Ishikawa (cell line): ENCODE measurements around the gene RNF181.

ENCODE experiments used
- CEBPB ChIP-seq: IDR thresholded peaks from 2 replicates; pipeline ENCODE4 v1.6.1; 2012
- CREB1 ChIP-seq: IDR thresholded peaks from 2 replicates; pipeline ENCODE4 v1.6.1; 2012; ENCODE audit warnings: low read depth
- EGR1 ChIP-seq: IDR thresholded peaks from 2 replicates; pipeline ENCODE4 v1.6.1; 2012
- EP300 ChIP-seq: IDR thresholded peaks from 2 replicates; pipeline ENCODE4 v1.6.1; 2012; ENCODE audit warnings: borderline replicate concordance
- FOXM1 ChIP-seq: IDR thresholded peaks from 2 replicates; pipeline ENCODE4 v1.6.1; 2012; ENCODE audit warnings: low read depth, borderline replicate concordance
- MAX ChIP-seq: IDR thresholded peaks from 2 replicates; pipeline ENCODE4 v1.6.1; 2012
- NFIC ChIP-seq: IDR thresholded peaks from 2 replicates; pipeline ENCODE4 v1.6.1; 2012
- RAD21 ChIP-seq: IDR thresholded peaks from 2 replicates; pipeline ENCODE4 v1.6.1; 2012; ENCODE audit warnings: low read depth
- REST ChIP-seq: IDR thresholded peaks from 2 replicates; pipeline ENCODE4 v1.6.1; 2012; ENCODE audit warnings: low read depth, mild to moderate bottlenecking
- TAF1 ChIP-seq: IDR thresholded peaks from 2 replicates; pipeline ENCODE4 v1.6.1; 2012; ENCODE audit warnings: low read depth, mild to moderate bottlenecking
- TCF12 ChIP-seq: IDR thresholded peaks from 2 replicates; pipeline ENCODE4 v1.6.1; 2012; ENCODE audit warnings: low read depth
- TEAD4 ChIP-seq: IDR thresholded peaks from 2 replicates; pipeline ENCODE4 v1.6.1; 2012
- USF1 ChIP-seq: IDR thresholded peaks from 2 replicates; pipeline ENCODE4 v1.6.1; 2012
- YY1 ChIP-seq: IDR thresholded peaks from 2 replicates; pipeline ENCODE4 v1.6.1; 2012; ENCODE audit warnings: low read depth
- ZBTB7A ChIP-seq: IDR thresholded peaks from 2 replicates; pipeline ENCODE4 v1.6.1; 2012; ENCODE audit warnings: low read depth

The RNF181 gene

DNA sequence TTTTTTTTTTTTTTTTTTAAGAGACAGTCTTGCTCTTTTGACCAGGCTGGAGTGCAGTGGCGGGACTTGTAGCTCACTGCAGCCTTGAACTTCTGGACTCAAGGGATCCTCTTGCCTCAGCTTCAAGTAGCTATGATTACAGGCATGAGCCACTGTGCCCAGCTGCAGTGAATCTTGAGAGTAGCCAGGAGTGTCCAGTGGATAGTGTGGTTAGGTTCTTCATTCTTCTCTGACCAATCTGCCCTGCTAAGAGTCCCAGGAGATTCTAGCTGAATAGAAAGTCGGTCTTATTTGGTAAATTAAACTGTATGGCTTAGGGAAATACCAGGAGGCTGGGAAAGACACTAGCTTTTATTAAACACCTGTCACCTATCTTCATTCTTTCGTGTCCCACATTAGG lies 35.8 kb downstream of the RNF181 start:
- no peak for TF ChIP-seq ZBTB7A
- no peak for TF ChIP-seq RAD21
- TF ChIP-seq YY1, result no peak
- no peak for TF ChIP-seq EP300
- no peak for TF ChIP-seq USF1
- no peak for TF ChIP-seq NFIC
- TF ChIP-seq REST, result no peak
- TF ChIP-seq CREB1, result no peak
- no peak for TF ChIP-seq MAX
- TF ChIP-seq EGR1, result no peak
- no peak for TF ChIP-seq TCF12
- TF ChIP-seq TEAD4, result no peak

DNA sequence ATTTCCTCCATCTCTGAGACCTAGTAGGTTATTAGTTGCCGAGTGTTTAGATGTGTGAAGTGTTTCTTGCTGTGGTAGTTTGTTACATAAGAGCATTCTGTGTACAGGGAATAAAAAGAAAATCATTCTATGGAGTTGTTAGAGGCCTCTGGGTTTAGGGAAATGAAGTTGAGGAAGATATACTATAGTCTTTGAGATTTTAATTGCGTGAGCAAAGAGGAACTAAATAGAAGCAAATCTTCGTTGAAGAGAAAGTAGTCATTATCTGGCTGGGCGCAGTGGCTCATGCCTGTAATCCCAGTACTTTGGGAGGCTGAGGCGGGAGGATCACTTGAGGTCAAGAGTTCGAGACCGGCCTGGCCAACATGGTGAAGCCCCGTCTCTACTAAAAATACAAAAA lies 39.5 kb downstream of the RNF181 start:
- no peak for TF ChIP-seq ZBTB7A

GRCh38 chr2:85635636-85636035 lies 40.1 kb downstream of the RNF181 start:
- TF ChIP-seq RAD21 (no peak), TAF1 (no peak), EGR1 (no peak), TEAD4 (no peak), TCF12 (no peak), EP300 (no peak), YY1 (no peak), MAX (no peak), FOXM1 (no peak), CEBPB (no peak), USF1 (no peak), REST (no peak), ZBTB7A (no peak), NFIC (no peak), CREB1 (no peak)

GRCh38 chr2:85642725-85643124 lies 47.2 kb downstream of the RNF181 start:
- TF ChIP-seq REST (no peak), USF1 (no peak), RAD21 (no peak), TAF1 (no peak), FOXM1 (no peak), CREB1 (no peak)

- no peak for TF ChIP-seq RAD21
- no peak for TF ChIP-seq EGR1
- TF ChIP-seq NFIC, result no peak
- TF ChIP-seq TCF12, result no peak
- TF ChIP-seq TAF1, result no peak
- no peak for TF ChIP-seq MAX
- no peak for TF ChIP-seq YY1
- no peak for TF ChIP-seq CREB1
- no peak for TF ChIP-seq TEAD4
Measured at GRCh38 chr2:85644909-85645308, 49.4 kb downstream of the RNF181 start.
